KG1 (cell line): ENCODE measurements around the gene SH3RF1.
"Not testable (repeated sequence)": the region's sequence is repeated elsewhere in the genome, so short reads cannot be mapped to it uniquely, and the experiment has no call there.

Source experiments
- DNase-seq: peaks from one replicate; lab custom pipeline; 2025; lab: John Stamatoyannopoulos, UW

SH3RF1 gene

DNA sequence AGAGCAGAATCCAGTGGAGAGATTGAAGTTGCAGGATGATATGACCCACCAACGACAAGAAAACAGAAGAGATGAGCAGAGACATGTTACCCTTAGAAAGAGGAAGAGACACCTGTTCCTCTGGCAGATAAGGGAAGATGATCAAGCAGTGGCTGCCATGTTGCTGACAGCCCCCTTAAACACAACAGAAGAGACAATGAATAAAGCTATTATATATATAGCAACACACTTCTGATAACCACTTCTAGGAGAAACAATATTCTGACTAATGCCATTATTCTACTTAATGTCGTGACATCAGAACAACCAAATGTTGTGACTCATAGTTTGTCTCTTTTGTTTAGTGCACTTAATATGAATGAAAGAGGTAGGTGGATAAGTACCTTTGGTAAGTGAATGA lies 44.9 kb downstream of the SH3RF1 start:
- DNase-seq: no peak

DNA sequence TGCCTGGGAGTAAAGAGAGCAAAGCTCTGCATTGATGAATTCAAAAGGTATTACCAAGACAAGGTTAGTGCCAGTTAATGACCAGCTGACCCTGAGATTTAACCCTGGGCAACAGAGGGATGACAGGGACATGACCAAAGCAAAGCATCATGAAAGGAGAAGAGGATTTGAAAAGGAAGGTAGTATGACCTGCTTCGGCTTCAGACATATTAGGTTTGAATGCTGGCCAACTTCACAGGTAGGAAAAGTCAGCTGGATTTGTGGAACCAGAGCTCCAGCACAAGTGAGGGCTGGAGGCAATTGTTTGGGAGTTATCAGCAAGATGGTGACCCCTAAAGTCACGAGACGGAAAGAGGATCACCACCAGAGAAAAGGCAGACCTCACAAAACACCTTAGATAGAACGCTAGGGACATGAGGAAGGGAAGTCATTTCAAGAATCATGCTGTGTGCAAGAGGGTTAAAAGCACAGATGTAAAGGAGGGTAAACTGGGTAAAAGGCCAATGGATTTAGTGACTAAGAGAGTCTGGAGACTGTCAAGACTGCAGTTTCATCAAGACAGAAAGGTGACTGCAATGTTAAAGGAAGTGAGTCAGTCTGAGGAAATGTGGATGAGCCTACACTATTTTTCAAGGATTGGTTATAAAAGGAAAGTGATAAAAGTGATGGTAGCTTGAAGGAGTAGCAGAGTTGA lies 45.6 kb downstream of the SH3RF1 start:
- DNase-seq: no peak

DNA sequence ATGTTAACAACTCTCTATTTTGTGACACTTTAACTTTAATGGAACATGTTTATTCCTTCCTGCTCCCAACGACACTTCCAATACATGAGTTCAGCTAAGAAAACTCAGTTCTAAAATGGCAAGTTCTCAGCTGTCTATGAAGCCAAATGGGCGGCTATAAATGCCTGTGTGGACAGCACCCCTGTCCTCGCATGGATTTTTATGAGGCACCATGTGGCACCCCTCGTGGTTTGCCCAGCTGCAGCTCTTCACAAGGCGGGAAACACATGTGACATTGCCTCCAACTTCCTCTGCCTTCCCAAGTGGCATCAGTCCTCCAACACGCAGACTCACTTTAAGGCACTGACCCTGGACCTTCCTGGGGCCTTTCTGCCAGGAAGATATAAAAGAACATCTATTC lies 48.0 kb downstream of the SH3RF1 start:
- no peak for DNase-seq

DNA sequence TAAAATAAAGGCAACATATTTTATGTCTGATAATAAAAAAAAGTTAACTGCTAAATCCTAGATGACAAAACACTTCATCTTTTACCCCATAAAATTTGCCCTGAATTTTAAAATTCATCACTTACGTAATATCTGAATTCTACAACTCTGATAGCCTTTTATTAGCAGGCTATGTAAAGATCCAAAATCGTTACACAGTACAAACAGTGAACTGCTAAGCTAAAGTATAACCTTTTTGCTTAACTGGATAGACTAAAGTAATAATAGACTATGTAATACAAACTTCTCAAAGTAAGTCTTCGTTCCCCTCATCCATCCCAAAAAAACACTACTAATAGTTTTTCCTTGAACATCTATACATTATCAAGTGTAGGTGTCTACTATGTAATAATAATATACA lies 49.1 kb downstream of the SH3RF1 start:
- DNase-seq: no peak

DNA sequence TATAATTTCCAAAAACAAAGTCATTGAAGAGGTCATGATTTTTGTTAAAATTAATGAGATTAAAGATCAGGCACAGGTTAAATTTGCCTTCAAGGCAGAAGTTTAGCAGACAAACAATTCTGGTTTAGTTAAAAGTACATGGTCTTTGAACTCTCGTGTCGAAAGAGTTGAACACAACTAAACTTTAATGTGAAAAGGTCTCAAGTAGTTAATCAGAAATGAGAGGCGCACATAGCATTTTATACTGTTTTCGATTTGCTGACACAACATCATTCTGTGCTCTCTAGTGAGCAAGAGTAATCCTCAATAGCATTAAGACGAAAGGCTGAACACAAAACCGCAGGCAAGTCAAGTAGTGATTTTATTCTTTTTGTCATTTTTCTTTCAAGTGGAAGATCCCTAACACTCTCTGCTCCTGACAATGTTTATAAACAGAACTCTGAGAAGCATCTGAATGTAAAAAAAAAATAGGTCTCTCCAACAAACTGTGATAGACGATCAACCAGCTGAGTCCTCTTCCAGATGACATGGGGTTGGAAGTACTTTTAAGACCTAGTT lies 49.8 kb downstream of the SH3RF1 start:
- DNase-seq: no peak

DNA sequence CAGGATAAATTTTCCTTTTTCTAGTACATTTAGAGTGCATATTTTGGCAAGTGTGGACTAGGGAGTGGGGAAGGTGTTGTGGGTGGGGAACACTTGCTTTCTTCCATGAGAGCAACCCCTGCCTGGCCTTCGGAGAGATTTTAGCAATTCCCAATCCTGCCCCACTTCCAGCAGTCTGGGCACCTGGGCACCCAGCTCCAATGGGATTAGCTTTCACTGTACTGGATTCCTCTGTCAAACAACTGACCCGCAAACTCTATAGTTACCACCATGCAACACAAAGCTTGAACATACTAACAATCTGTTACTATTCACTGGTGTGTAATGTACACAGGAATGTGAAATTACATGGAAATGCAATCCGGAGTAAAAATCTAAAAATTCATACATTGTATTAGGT lies 50.3 kb downstream of the SH3RF1 start:
- no peak for DNase-seq

DNA sequence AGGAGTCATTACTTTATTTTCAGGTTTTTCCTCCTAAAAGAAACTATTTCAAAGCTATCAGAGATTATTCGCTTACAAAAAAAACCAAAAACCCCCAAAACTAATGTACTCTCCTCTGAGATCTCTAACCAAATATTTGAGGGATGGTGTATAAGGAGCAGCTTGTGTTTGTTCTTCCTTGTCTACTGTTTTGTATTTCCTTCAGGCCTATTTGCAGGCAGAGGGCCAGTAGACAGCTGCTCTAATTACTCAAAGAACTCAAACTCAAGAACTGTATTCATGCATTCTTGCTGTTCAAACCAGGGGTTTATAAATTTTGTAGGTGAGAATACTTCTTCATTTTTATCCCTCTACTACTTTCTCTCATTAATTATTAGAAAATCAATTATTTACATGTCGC lies 51.3 kb downstream of the SH3RF1 start:
- DNase-seq: no peak

DNA sequence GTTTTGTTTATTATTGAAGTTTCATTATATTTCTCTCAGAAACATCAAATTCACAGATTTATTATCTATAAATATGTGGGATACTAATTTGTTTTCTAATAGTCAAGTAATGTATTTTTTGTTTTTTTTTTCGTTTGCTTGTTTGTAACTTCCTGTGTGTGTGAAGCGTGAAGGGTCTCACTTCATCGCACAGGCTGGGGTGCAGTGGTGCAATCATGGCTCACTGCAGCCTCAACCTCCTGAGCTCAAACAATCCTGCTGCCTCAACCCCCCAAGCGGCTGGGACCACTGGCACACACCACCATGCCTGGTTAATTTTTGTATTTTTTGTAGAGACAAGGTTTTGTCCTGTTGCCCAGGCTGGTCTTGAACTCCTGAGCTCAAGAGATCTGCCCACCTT lies 55.1 kb downstream of the SH3RF1 start:
- DNase-seq: no peak

DNA sequence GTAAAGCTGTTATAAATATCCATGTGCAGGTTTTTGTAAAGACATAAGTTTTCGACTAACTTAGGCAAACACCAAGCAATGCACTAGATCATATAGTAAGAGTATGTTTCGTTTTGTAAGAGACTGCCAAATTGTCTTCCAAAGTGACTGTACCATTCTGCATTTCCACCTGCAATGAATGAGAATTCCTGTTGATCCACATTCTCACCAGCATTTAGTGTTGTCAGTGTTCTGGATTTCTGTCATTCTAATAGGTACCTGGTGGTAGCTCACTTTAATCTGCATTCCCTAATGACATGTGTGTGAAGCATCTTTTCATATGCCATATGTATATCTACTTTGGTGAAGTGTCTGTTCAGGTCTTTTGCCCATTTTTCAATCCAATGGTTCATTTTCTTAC lies 57.8 kb downstream of the SH3RF1 start:
- no peak for DNase-seq

DNA sequence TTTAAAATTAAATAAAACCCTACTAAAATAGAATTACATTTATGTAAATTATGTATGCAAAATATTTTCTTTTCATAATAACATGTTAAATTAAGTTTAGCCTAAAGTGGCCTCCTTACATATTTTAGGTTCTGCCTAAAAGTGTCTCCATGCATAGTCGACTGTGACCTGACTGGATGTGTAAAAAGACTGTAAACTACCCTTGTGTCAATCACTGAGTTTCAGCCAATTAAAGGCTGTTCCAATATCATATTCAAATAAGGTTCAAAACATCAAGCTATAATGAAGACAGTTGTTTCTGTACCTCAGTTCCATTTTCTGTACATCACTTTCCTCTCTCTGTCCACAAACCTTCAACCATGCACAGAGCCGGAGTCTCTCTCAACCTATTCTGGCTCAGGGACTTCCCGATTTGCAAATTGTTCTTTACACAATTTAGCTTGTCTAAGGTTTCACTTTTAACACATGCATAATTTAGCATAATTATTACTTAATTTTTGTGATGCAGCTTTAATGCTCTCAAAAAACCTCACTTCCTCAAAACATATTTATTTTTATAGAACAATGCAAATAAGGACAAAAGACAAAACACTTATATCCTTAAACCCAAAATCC lies 60.1 kb downstream of the SH3RF1 start:
- DNase-seq: no peak

DNA sequence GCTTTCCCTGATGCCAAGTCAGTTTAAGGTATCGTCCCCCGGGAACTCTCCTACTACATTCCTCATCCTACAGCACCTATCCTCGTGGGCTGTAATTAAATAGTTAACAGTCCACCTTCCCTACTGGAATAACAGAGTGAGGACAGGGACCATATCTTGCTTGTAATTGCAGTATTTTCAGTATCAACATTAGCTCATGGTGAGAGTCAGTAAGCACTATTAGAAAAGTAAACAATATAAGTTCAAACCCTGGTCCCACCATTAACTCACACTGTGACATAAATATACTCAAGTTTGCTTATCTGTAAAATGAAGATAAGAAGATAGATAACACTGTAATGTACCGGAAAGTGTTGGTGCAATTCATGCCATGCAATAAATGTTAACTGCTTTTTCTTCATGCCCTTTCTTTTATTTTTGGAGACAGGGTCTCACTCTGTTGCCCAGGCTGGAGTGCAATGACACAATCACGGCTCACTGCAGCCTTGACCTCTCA lies 61.3 kb downstream of the SH3RF1 start:
- no peak for DNase-seq

DNA sequence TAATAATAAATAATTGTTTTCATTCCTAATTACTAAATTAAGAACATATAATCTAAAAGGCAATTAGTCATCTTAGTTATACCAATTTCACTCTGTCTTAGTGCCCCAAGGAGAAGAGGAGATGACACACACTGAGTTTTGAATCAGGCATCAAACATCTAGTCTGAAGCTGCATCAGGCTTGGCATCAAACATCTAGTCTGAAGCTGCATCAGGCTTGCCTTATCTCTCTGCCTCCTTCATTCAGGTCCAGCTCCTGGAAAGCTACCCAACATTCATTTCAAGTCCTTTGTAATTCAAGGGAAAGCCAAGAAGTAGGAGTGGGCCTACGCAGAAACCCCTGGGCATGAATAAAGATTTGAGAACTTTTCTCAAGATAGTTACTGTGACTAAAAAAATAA lies 62.2 kb downstream of the SH3RF1 start:
- no peak for DNase-seq

DNA sequence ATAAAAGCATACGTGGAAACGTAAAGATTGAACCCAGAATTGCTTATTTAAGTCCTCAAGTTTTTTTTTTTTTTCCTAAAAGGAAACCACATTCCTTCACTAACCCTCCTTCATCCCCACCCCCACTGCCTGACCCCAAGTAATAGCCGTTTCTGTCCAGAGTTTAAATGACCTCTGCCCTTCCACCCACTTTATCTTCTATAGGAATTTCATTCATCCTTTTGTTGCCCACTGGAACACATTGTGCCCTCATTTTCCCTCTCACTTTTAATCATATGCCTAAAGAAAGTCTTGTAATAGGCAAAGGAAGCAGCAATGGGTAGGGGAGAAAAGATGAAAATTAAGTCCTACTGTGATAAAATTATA lies 62.7 kb downstream of the SH3RF1 start:
- no peak for DNase-seq

DNA sequence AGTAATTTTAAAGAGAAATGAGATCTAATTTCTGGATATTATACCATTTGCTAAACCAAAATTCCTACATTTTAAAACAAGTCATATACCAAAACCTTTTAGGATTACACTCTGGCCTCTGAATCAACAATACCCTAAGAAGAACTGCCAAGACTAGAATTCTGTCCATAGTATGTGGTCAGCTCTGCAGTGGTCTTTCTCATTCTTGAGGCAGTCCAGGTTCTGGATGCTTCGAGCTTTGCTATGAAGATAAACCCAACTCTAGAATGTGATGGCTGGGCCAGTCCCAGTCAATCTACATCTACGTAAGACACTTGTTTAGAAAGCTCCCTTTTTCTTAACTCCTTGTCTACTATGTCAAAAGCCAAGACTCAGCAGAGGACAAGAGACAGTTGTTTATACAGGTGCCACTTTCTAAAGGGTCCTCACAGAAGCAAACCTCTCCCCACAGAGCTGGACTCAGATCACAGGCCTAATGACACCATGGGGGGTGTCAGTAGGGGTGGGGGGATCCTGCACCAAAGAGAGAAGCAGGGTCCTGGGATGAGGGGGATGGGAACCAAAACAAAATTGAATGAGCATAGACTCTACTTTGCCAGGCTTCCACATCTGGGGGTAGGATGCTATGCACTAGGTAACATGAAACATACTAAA lies 63.2 kb downstream of the SH3RF1 start:
- no peak for DNase-seq

DNA sequence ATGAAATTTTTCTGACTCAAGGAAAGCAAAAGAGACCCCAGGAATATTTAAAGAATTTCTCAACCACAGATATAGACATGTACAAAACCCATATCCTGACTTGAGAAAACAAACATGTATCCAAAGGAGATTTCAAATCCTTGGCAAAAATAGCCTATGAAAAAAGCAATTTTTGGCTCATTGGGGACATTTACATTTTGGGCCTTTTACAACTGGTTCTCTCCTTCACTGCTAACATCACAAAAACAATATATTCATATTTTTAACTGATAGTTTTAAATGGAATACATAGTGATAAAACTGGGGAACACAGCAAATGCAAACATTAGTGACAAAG lies 65.0 kb downstream of the SH3RF1 start:
- DNase-seq: no peak

DNA sequence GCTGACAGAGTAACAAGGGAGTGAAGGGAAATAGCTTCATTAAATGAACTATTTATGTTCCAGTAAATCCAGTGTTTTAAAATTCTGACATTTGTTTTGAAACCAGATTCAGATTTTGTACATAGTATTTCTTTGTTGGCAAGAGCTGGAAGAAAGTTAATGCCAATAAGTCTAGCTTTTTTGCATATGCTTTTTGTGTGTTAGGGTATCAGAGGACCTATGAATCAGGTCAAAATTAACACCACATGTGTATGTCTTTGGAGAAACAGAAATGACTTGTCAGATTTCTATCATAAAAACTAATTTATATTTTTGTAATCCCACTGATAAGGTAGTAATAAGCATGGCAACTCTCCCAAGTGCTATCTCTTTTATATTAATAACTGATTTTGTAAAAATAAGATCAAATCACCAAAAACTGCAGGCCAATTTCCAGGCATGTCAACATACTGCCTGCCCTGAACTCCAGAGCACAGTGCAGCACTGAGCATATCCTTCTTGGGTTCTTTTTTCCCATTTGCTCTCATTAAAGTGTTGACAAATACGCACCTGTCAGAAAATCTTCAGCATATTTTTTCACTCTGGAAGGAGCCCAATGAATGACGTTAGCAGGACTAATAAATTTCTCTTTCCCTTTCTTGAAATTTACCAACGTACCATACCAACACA lies 65.5 kb downstream of the SH3RF1 start:
- DNase-seq: no peak

DNA sequence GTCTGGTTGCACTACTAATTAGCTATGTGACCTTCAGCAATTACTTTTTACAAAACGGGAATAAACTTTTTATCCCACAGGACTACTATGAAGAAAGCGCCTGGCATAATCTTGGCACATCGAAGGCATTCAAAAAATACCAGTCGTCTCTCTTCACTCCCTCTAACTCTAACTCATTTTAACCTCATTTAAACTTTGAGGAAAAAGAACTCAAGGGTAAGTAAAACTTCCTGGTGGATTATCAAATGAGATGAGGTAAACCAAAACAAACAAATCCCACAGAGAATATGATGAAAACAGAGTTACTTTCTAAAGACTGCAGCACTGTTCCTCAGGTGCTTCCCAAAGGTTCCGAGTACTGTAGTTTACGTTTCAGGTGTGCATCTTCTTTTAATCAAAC lies 66.9 kb downstream of the SH3RF1 start:
- DNase-seq: no peak

DNA sequence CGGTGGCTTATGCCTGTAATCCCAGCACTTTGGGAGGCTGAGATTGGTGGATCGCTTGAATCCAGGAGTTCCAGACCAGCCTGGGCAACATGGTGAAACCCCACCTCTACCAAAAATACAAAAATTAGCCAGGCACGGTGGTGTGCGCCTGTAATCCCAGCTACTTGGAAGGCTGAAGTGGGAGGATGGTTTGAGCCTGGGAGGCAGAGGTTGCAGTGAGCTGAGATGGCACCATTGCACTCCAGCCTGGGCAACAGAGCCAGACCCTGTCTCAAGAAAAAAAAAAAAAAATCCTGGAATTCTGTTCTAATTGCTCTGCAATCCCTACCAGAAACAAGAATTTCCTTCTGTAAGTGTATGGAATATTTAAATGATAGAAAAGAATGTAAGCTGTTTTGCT lies 67.5 kb downstream of the SH3RF1 start:
- not testable (repeated sequence) for DNase-seq

DNA sequence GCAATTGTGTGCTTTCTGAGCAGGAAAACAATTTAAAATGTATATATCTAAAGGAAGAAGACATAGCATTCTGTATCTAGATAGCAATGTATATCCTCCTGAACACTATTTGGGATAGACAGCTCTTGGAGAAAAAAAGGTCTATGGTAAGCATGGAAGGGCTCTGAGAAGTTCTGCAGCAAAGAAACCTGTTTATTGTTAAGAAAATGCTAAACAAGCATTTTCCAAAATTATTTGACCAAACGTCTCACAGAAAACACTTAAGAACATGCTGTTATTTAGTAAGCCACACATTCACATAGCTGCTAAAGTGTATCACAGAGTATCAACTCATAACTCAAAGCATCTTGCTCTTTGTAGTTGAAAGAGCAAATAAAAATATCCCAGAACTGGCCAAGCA lies 67.9 kb downstream of the SH3RF1 start:
- DNase-seq: no peak

DNA sequence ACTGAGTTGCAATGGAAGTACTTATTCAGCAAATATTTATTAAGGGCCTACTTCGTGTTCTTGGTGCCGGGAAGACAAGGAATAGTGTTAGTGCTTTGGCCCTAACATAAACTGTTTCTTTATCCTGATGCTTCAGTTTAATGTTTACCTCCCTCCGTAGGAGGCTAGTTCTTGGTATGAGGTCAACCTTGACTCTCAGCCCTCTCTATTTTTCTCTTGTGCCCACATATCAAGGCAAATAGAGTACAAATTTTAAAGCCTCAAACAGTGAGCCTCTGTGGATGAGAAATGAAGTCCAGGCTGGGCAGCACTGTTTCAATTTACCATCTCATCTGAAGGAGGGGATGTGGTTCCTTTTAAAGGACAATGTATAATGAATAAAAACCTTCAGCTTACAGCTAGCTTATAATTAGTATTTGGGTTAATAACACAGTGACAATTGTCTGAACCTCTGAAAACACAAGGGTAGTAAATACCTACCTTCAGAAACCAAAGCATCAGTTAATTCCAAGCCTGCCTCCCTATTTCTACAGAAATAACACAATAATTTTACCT lies 68.5 kb downstream of the SH3RF1 start:
- DNase-seq: no peak

DNA sequence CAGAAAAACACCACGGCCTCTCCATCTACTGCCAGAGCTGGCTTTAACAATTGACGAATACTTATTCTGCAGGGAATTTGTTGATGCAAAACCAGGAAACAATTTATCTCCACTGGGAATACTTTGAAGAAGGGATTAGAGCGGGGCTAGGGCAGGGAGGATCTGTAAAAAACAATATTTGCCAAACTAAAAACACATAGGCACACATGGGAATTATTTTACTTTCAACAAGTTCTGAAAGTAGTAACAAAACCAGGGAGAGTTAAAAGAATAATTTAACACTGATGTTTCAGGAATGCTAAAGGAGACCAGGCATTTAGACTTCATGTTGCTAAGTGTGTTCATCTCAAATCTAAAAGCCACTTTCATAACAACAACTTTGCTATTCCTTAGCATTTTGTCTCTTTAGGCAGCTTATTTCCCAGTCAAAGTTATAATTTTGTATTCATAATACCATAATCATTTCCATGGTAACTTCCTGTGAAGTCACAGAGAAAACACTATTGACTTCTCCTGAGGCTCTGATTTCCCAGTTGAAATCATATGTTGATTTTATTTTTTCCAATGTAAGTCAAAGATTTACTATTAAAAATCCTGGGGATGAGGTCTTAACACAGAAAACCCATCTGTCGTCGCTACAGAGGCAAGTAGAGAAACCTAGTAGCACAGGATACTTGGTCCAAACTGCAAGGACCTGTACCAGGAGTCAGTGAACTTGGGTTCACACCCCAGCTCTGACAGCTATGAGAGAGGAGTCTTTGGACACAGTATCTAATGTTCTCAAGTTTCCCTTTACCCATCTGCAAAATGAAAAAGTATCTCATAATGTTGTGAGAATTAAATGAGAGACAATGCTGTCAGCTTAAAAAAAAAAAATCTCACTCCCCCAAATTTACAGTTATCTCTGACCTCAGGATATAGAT lies 69.3 kb downstream of the SH3RF1 start:
- DNase-seq: no peak
